Esophagus (tissue), 2 donors: ENCODE data around the gene PAQR9. TPM values are rescaled to one million over a fixed set of nuclear protein-coding genes. Genes with fewer than 3 reads are reported as not detected.

Experiments used
- H3K27ac ChIP-seq, 2 donors: one replicate each; pipeline ENCODE4 v1.5.1; 2013; ENCODE audit warnings: low read depth in 2 of 2, mild to moderate bottlenecking in 2 of 2, inconsistent platforms in 1 of 2, low read length in 1 of 2, moderate library complexity in 1 of 2
- H3K27me3 ChIP-seq, 2 donors: one replicate each; pipeline ENCODE4 v1.6.1; 2013; ENCODE audit warnings: low read length in 2 of 2, control low read depth in 1 of 2, mild to moderate bottlenecking in 1 of 2; ENCODE audit not compliant: insufficient read depth in 2 of 2, control insufficient read depth in 1 of 2
- H3K36me3 ChIP-seq, 2 donors: one replicate each; pipeline ENCODE4 v1.6.1; 2013; ENCODE audit warnings: low read length in 1 of 2; ENCODE audit not compliant: control insufficient read depth in 2 of 2, insufficient read depth in 2 of 2
- H3K4me1 ChIP-seq, 2 donors: one replicate each; pipeline ENCODE4 v1.6.1; 2013; ENCODE audit warnings: low read length in 1 of 2; ENCODE audit not compliant: control insufficient read depth in 2 of 2, insufficient read depth in 2 of 2
- H3K4me3 ChIP-seq, 2 donors: one replicate each; pipeline ENCODE4 v1.5.1; 2013; ENCODE audit warnings: low read length in 2 of 2, mild to moderate bottlenecking in 2 of 2, low read depth in 1 of 2, moderate library complexity in 1 of 2
- H3K9me3 ChIP-seq, 2 donors: one replicate each; pipeline ENCODE4 v1.6.1; 2013; ENCODE audit warnings: mild to moderate bottlenecking in 2 of 2, low read depth in 1 of 2, low read length in 1 of 2, moderate library complexity in 1 of 2; ENCODE audit not compliant: control insufficient read depth in 2 of 2, insufficient read depth in 1 of 2
- WGBS, 2 donors: extraction: QIAGEN DNeasy Blood & Tissue Kit; methylation state at CpG; one replicate each; pipeline ENCODE4 v1.1.7; 2013; 5-methylcytosine and 5-hydroxymethylcytosine counted together
- polyA plus RNA-seq, 2 donors: library from polyadenylated mRNA; stranded (reverse); fragments of 200-250 nt; gene quantifications; one replicate each; pipeline ENCODE4 v1.2.3, GENCODE V29; 2013
- donor health status: healthy with polysubstance abuse.
- donor health status: Bipolar disorder and iron deficiency.

PAQR9 gene
- polyA plus RNA-seq, 2 donors: not detected

GRCh38 chr3:142958707-142959106 is 4.8 kb downstream of the PAQR9 start:
- Histone ChIP-seq H3K9me3 (peaks cover 0 to 7% of the 10 kb centered on the region in 2 donors), H3K4me3 (no peak overlapping the region), H3K27ac (peak overlapping the region in 1 of 2 donors; percentile 8), H3K4me1 (peaks cover 5 to 9% of the 10 kb centered on the region in 2 donors), H3K27me3 (peaks cover 9 to 11% of the 10 kb centered on the region in 2 donors), H3K36me3 (no peaks in the 10 kb centered on the region)
- WGBS, 2 donors: 34 to 49% methylated on average over 6 of the region's 6 CpGs

- Histone ChIP-seq H3K4me1 (no peaks in the 10 kb centered on the region), H3K4me3 (no peak overlapping the region), H3K9me3 (no peaks in the 10 kb centered on the region), H3K27me3 (peaks cover 2 to 3% of the 10 kb centered on the region in 2 donors), H3K36me3 (no peaks in the 10 kb centered on the region), H3K27ac (no peak overlapping the region)
- 88 to 89% methylated on average over 3 of the region's 3 CpGs for WGBS, 2 donors
Observed at GRCh38 chr3:142953443-142953842, 10.0 kb downstream of the PAQR9 start.

DNA sequence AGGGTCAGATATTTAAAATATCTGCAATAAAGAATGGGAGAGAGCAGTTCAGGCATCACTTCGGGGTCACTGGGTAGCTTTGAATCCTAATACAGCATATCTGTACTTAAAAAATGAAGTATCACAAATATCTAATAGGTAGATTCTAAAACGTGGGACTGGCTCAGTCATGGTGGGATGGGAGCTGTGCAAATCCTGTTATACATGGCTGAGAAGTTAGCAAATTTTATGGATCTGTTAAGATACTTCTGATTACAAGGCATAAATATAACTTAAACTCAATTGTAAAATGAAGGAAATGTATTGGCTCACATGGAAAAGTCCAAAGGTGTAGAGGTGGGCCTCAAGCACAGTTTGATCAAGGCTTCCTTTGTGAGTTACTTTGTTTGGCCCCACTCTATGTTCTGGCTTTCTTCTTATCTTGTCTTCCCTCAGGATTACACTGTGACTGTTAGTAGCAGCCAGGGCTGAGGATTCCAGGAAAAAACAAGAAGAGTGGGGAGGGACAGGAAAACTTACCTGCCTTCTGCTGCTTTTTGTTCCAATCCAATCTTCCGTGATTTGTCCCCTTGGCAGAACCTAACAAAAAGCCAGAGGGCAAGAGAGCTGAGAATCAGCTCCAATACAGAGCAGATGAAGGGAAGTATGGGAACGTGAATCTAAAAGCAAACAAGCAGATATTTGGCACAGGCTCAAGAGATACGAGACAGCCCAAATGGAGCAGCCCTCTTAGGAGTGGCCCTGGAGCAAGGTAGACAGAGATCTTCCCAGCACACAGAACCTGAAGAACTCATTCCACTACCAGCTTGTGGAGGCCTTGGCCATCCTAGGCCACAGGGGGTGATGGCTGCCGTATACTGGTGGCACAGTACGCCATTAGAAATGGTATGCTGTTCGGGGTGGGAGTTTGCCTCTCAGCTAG is 10.9 kb downstream of the PAQR9 start:
- WGBS, 2 donors: 68 to 72% methylated on average over 8 of the region's 8 CpGs
- Histone ChIP-seq H3K27me3 (peaks cover 3 to 4% of the 10 kb centered on the region in 2 donors), H3K27ac (no peak overlapping the region), H3K4me1 (peaks cover 0 to 1% of the 10 kb centered on the region in 2 donors), H3K4me3 (no peak overlapping the region), H3K36me3 (no peaks in the 10 kb centered on the region), H3K9me3 (no peaks in the 10 kb centered on the region)

GRCh38 chr3:142951794-142952193 is 11.7 kb downstream of the PAQR9 start:
- Histone ChIP-seq H3K36me3 (no peaks in the 10 kb centered on the region), H3K9me3 (no peaks in the 10 kb centered on the region), H3K4me1 (peaks cover 0 to 5% of the 10 kb centered on the region in 2 donors), H3K27me3 (peaks cover 3 to 10% of the 10 kb centered on the region in 2 donors), H3K4me3 (no peak overlapping the region), H3K27ac (no peak overlapping the region)
- WGBS, 2 donors: 92% methylated on average over 2 of the region's 2 CpGs

GRCh38 chr3:142950972-142951371 is 12.5 kb downstream of the PAQR9 start:
- Histone ChIP-seq H3K4me1 (peaks cover 0 to 5% of the 10 kb centered on the region in 2 donors), H3K27ac (no peak overlapping the region), H3K36me3 (no peaks in the 10 kb centered on the region), H3K9me3 (no peaks in the 10 kb centered on the region), H3K27me3 (peaks cover 3 to 10% of the 10 kb centered on the region in 2 donors), H3K4me3 (no peak overlapping the region)
- WGBS, 2 donors: 81 to 93% methylated on average over 1 of the region's 1 CpG

GRCh38 chr3:142947799-142948575 is 15.5 kb downstream of the PAQR9 start:
- Histone ChIP-seq H3K27ac (no peak overlapping the region), H3K4me1 (peaks cover 0 to 5% of the 10 kb centered on the region in 2 donors), H3K4me3 (no peak overlapping the region), H3K9me3 (no peaks in the 10 kb centered on the region), H3K36me3 (no peaks in the 10 kb centered on the region), H3K27me3 (peaks cover 2 to 10% of the 10 kb centered on the region in 2 donors)
- WGBS, 2 donors: 69 to 74% methylated on average over 13 of the region's 13 CpGs

DNA sequence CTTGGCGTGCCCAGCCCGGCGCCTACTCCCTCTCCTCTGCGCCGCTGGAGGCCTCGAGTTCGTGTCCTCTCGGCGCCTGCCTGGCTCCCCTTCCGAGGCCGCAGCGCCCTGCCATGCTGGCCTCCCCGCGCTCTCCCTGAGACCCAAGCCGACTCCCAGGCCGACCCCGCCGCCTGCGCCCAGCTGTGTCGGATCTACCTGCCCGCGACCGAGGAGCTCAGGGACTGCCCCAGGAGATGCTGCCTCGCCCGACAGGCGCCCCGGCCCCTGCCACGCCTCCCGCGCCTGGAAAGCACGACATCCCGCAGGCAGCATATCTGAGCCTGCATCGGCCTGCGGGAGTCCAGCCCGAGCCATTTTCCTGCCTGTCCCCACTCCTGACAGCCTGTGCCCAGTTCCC is 16.1 kb downstream of the PAQR9 start:
- peaks cover 0 to 10% of the 10 kb centered on the region in 2 donors for H3K27me3 ChIP-seq
- peaks cover 0 to 5% of the 10 kb centered on the region in 2 donors for H3K4me1 ChIP-seq
- 14 to 21% methylated on average over 35 of the region's 35 CpGs for WGBS, 2 donors
- H3K4me3 ChIP-seq: no peak overlapping the region
- no peaks in the 10 kb centered on the region for H3K36me3 ChIP-seq
- H3K27ac ChIP-seq: no peak overlapping the region
- no peaks in the 10 kb centered on the region for H3K9me3 ChIP-seq

DNA sequence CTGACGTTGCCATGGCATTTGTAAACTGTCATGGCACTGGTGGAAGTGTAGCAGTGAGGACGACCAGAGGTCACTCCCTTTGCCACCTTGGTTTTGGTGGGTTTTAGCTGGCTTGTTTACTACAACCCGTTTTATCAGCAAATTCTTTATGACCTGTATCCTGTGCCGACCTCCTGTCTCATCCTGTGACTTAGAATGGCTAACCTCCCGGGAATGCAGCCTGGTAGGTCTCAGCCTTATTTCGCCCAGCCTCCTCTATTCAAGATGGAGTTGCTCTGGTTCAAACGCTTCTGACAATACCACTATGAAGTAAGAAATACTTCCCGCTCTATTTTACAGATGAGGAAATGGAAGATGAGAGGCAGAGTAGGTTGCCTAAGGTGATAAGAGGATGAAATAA is 16.6 kb downstream of the PAQR9 start:
- Histone ChIP-seq H3K27me3 (peaks cover 0 to 10% of the 10 kb centered on the region in 2 donors), H3K27ac (no peak overlapping the region)
- 58 to 62% methylated on average over 8 of the region's 8 CpGs for WGBS, 2 donors

DNA sequence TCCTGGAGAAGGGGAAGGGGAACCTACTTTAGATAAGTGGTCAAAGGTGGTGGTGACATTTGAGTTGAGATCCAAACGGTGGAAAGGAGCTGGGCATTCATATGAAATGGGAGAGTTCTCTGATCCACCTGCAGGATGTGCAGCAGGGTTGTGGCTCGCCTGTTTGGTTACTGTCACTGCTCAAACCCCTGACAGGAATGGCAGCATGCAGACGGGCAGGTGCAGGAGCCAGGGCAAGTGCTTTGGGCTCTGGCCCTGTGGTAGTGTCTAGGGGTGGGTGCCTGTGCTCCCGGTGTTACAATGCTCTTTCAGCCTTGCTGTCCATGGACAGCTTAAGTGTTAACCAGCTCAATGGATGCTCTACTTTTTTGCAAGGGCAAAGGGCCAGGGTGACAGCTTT is 18.5 kb downstream of the PAQR9 start:
- Histone ChIP-seq H3K27ac (no peak overlapping the region), H3K36me3 (no peaks in the 10 kb centered on the region), H3K4me1 (peaks cover 0 to 5% of the 10 kb centered on the region in 2 donors), H3K9me3 (no peaks in the 10 kb centered on the region), H3K27me3 (peaks cover 0 to 7% of the 10 kb centered on the region in 2 donors), H3K4me3 (no peak overlapping the region)
- 85 to 87% methylated on average over 4 of the region's 4 CpGs for WGBS, 2 donors

More for the DNA sequence above, 16.6 kb downstream of the PAQR9 start:
- Histone ChIP-seq H3K9me3 (no peaks in the 10 kb centered on the region), H3K4me1 (peaks cover 0 to 5% of the 10 kb centered on the region in 2 donors), H3K4me3 (no peak overlapping the region), H3K36me3 (no peaks in the 10 kb centered on the region)
